Measurements from ENCODE around the gene PYY.

Gene PYY

DNA sequence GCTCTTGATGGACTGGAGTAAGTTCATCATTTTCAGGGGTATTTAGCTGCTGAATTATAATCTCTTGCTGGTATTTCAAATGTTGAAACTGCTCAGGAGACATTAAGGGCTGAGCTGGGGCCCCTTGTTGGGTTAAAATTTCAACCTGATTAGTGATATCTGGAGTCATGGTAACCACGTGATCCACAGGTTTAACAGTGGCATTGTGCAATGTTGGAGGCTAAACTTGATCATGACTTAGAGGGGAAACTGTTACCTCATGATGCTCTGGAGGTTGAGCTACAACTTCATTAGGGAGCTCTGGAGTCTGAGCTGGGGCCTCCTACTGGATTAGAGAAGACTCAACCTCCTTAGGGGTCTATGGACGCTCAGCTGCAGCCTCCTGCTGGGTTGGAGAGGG lies 29.2 kb downstream of the PYY start:
- no peaks in the 10 kb centered on the region for H3K9me3 ChIP-seq (ENCODE audit: control insufficient read depth, low read depth, low read length)
- H3K4me3 ChIP-seq (ENCODE audit: low read length): no peak overlapping the region
- H3K36me3 ChIP-seq (ENCODE audit: control insufficient read depth, low read depth, low read length): no peaks in the 10 kb centered on the region
- H3K27me3 ChIP-seq (ENCODE audit: control insufficient read depth, insufficient read depth, low read length): no peaks in the 10 kb centered on the region
- no peak overlapping the region for H3K9ac ChIP-seq (ENCODE audit: low read length)
- no peak overlapping the region for H3K27ac ChIP-seq (ENCODE audit: low read length)
- H3K4me1 ChIP-seq (ENCODE audit: control insufficient read depth, low read depth, low read length): no peaks in the 10 kb centered on the region

DNA sequence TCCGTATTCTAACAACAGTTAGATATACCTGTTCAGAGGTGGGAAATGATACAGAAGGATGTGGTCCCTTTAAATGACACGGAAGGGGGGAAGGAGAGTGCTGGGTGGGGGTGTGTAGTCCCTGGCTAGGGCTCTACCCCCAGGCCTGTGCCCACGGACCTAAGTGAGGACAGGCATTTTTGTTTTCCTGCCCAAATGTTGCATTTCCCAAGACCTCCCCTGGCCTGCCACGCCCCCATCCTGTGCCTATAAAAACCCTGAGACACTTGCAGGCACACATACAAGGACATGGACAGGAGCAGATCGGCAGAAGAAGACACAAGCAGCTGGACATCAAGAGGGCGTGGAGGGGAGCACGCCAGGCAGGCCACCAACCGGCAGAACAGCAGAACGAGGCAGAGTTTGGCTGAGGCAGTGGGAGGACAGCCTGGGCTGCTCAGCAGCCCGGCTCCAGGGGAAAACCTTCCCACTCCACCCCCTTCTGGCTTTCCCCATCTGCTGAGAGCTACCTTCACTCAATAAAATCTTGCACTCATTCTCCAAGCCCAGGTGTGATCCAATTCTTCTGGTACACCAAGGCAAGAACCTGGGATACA lies 33.1 kb downstream of the PYY start:
- H3K27ac ChIP-seq (ENCODE audit: low read length): no peak overlapping the region
- H3K4me1 ChIP-seq (ENCODE audit: control insufficient read depth, low read depth, low read length): peaks cover 7% of the 10 kb centered on the region
- no peak overlapping the region for H3K9ac ChIP-seq (ENCODE audit: low read length)
- H3K9me3 ChIP-seq (ENCODE audit: control insufficient read depth, low read depth, low read length): no peaks in the 10 kb centered on the region
- no peaks in the 10 kb centered on the region for H3K36me3 ChIP-seq (ENCODE audit: control insufficient read depth, low read depth, low read length)
- H3K27me3 ChIP-seq (ENCODE audit: control insufficient read depth, insufficient read depth, low read length): no peaks in the 10 kb centered on the region
- no peak overlapping the region for H3K4me3 ChIP-seq (ENCODE audit: low read length)

DNA sequence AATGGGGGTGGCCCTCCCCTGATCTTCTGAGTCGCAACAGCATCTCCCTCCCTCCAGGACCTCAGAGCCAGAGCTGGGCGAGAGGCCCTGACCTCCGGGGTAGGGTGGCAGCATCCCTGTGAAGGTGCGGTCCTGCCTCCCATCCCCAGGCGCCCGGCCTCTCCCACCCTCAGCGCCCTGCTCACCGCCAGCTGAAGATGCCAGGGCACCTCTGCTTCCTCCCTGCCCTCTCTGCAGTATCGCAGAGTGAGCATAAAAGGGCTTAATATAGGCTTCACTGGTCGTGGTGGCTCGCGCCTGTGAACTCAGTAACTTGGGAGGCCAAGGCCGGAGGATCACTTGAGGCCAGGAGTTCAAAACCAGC lies 35.7 kb downstream of the PYY start:
- Histone ChIP-seq H3K9ac (ENCODE audit: low read length) (no peak overlapping the region), H3K27ac (ENCODE audit: low read length) (no peak overlapping the region), H3K27me3 (ENCODE audit: control insufficient read depth, insufficient read depth, low read length) (no peaks in the 10 kb centered on the region), H3K9me3 (ENCODE audit: control insufficient read depth, low read depth, low read length) (no peaks in the 10 kb centered on the region), H3K4me3 (ENCODE audit: low read length) (no peak overlapping the region), H3K36me3 (ENCODE audit: control insufficient read depth, low read depth, low read length) (no peaks in the 10 kb centered on the region), H3K4me1 (ENCODE audit: control insufficient read depth, low read depth, low read length) (peaks cover 7% of the 10 kb centered on the region)

DNA sequence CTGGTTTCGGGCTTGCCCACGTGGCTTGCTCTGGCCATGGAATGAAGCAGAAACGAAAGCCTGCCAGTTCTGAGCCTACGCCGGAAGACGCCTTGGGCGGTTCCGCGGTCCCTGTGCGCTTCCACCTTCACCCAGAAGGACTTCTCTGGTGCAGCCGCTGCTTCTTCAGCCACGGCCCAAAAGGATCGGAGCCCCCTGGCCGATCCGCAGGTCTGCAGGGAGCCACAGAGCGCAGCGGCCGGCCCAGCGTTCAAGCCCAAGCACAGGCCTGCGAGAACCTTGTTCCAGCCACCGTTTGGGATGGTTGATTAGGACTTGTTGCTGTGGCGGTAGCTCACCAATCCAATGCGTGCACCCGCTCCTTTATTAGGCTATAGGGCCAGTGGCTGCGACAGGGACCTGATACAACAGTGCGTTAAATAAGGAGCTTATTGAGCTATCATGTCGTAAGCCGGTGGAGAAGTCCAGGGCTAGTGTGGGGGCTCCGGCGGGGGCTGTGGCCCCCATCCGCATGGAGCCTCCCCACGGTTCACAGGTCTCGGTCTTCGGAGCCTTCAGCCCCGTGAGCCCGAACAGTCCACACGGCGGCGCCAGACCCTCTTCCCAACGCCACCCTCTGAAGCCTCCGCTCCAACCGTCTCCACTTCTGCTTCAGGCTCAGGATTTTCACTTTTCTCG lies 36.3 kb downstream of the PYY start:
- H3K9ac ChIP-seq (ENCODE audit: low read length): no peak overlapping the region
- H3K9me3 ChIP-seq (ENCODE audit: control insufficient read depth, low read depth, low read length): no peaks in the 10 kb centered on the region
- H3K4me3 ChIP-seq (ENCODE audit: low read length): no peak overlapping the region
- H3K36me3 ChIP-seq (ENCODE audit: control insufficient read depth, low read depth, low read length): no peaks in the 10 kb centered on the region
- no peaks in the 10 kb centered on the region for H3K27me3 ChIP-seq (ENCODE audit: control insufficient read depth, insufficient read depth, low read length)
- no peak overlapping the region for H3K27ac ChIP-seq (ENCODE audit: low read length)
- peaks cover 7% of the 10 kb centered on the region for H3K4me1 ChIP-seq (ENCODE audit: control insufficient read depth, low read depth, low read length)

DNA sequence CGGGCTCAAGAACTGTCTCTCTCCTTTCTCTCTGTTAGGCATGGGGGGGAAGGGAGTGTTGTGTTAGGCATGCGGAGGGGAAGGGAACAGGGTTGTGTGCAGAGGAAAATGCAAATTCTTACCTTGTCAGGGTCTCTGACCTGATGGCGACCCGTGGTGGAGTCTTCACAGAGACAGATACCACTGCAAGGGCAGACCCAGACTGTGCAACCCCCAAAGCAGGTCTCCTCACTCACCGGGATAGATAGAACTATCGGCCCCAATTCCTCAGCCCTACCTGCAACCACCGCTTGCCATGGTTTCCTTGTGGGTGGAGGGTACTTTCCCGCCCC lies 36.8 kb downstream of the PYY start:
- H3K4me1 ChIP-seq (ENCODE audit: control insufficient read depth, low read depth, low read length): peaks cover 7% of the 10 kb centered on the region
- no peaks in the 10 kb centered on the region for H3K36me3 ChIP-seq (ENCODE audit: control insufficient read depth, low read depth, low read length)
- no peaks in the 10 kb centered on the region for H3K9me3 ChIP-seq (ENCODE audit: control insufficient read depth, low read depth, low read length)
- H3K9ac ChIP-seq (ENCODE audit: low read length): no peak overlapping the region
- no peak overlapping the region for H3K4me3 ChIP-seq (ENCODE audit: low read length)
- no peaks in the 10 kb centered on the region for H3K27me3 ChIP-seq (ENCODE audit: control insufficient read depth, insufficient read depth, low read length)
- H3K27ac ChIP-seq (ENCODE audit: low read length): no peak overlapping the region

GRCh38 chr17:43916385-43916784 lies 37.4 kb downstream of the PYY start:
- no peaks in the 10 kb centered on the region for H3K9me3 ChIP-seq (ENCODE audit: control insufficient read depth, low read depth, low read length)
- H3K4me1 ChIP-seq (ENCODE audit: control insufficient read depth, low read depth, low read length): peaks cover 7% of the 10 kb centered on the region
- H3K4me3 ChIP-seq (ENCODE audit: low read length): no peak overlapping the region
- no peak overlapping the region for H3K27ac ChIP-seq (ENCODE audit: low read length)
- H3K9ac ChIP-seq (ENCODE audit: low read length): no peak overlapping the region
- no peaks in the 10 kb centered on the region for H3K36me3 ChIP-seq (ENCODE audit: control insufficient read depth, low read depth, low read length)
- no peaks in the 10 kb centered on the region for H3K27me3 ChIP-seq (ENCODE audit: control insufficient read depth, insufficient read depth, low read length)

GRCh38 chr17:43915559-43915958 lies 38.2 kb downstream of the PYY start:
- Histone ChIP-seq H3K9ac (ENCODE audit: low read length) (no peak overlapping the region), H3K4me1 (ENCODE audit: control insufficient read depth, low read depth, low read length) (peaks cover 7% of the 10 kb centered on the region), H3K9me3 (ENCODE audit: control insufficient read depth, low read depth, low read length) (no peaks in the 10 kb centered on the region), H3K27me3 (ENCODE audit: control insufficient read depth, insufficient read depth, low read length) (no peaks in the 10 kb centered on the region), H3K27ac (ENCODE audit: low read length) (no peak overlapping the region), H3K4me3 (ENCODE audit: low read length) (no peak overlapping the region), H3K36me3 (ENCODE audit: control insufficient read depth, low read depth, low read length) (no peaks in the 10 kb centered on the region)

DNA sequence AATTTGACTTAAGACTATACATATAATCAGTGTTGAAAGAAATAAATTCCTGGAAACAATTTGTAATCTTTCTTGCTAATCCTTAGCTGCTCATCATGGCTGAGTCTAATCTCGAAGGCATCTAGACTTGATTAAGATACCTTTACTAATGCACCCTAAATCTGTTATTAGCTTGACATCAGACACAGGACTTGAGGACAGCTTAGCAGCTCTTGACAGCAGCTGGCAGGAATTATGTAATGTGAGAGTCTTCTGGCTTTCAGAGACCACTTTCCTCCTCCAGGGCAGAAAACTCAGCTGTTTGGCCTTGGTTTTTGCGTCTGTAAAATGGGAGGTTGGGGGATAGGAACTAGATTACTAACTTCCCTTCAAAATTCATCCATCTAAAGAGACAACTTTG lies 39.3 kb downstream of the PYY start:
- Histone ChIP-seq H3K4me3 (ENCODE audit: low read length) (no peak overlapping the region), H3K9me3 (ENCODE audit: control insufficient read depth, low read depth, low read length) (no peaks in the 10 kb centered on the region), H3K36me3 (ENCODE audit: control insufficient read depth, low read depth, low read length) (no peaks in the 10 kb centered on the region), H3K27me3 (ENCODE audit: control insufficient read depth, insufficient read depth, low read length) (peaks cover 7% of the 10 kb centered on the region), H3K4me1 (ENCODE audit: control insufficient read depth, low read depth, low read length) (peaks cover 7% of the 10 kb centered on the region), H3K9ac (ENCODE audit: low read length) (no peak overlapping the region), H3K27ac (ENCODE audit: low read length) (no peak overlapping the region)

DNA sequence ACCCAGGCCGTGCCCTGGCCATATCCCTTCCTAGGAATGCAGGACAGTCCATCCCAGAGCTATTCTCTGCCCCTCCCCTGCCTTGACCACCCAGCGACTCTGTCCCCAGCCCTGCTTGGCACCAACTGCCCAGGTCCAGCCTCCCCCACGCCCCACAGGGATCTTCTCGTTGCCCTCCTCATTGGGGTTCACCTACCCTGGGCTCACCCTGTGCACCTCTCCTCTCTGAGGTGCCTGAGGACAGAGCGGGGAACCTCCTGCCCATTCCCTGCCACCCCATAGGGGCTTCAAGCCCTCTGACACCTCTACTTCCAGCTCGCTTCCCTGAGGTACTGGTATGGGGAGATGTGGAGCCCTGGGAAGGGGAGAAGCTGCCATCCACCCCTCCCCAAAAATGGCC lies 40.2 kb downstream of the PYY start:
- no peak overlapping the region for H3K27ac ChIP-seq (ENCODE audit: low read length)

GRCh38 chr17:43912635-43913304 lies 41.0 kb downstream of the PYY start:
- H3K4me1 ChIP-seq (ENCODE audit: control insufficient read depth, low read depth, low read length): peaks cover 7% of the 10 kb centered on the region
- H3K27me3 ChIP-seq (ENCODE audit: control insufficient read depth, insufficient read depth, low read length): peaks cover 20% of the 10 kb centered on the region
- no peaks in the 10 kb centered on the region for H3K9me3 ChIP-seq (ENCODE audit: control insufficient read depth, low read depth, low read length)
- no peak overlapping the region for H3K9ac ChIP-seq (ENCODE audit: low read length)
- no peak overlapping the region for H3K4me3 ChIP-seq (ENCODE audit: low read length)
- no peak overlapping the region for H3K27ac ChIP-seq (ENCODE audit: low read length)
- H3K36me3 ChIP-seq (ENCODE audit: control insufficient read depth, low read depth, low read length): no peaks in the 10 kb centered on the region

More for the DNA sequence above, 40.2 kb downstream of the PYY start:
- H3K9me3 ChIP-seq (ENCODE audit: control insufficient read depth, low read depth, low read length): no peaks in the 10 kb centered on the region
- no peaks in the 10 kb centered on the region for H3K36me3 ChIP-seq (ENCODE audit: control insufficient read depth, low read depth, low read length)
- H3K27me3 ChIP-seq (ENCODE audit: control insufficient read depth, insufficient read depth, low read length): peaks cover 15% of the 10 kb centered on the region
- H3K9ac ChIP-seq (ENCODE audit: low read length): no peak overlapping the region
- peaks cover 7% of the 10 kb centered on the region for H3K4me1 ChIP-seq (ENCODE audit: control insufficient read depth, low read depth, low read length)
- no peak overlapping the region for H3K4me3 ChIP-seq (ENCODE audit: low read length)

- H3K4me1 ChIP-seq (ENCODE audit: control insufficient read depth, low read depth, low read length): peaks cover 7% of the 10 kb centered on the region
- no peak overlapping the region for H3K9ac ChIP-seq (ENCODE audit: low read length)
- H3K36me3 ChIP-seq (ENCODE audit: control insufficient read depth, low read depth, low read length): no peaks in the 10 kb centered on the region
- no peak overlapping the region for H3K27ac ChIP-seq (ENCODE audit: low read length)
- no peaks in the 10 kb centered on the region for H3K9me3 ChIP-seq (ENCODE audit: control insufficient read depth, low read depth, low read length)
- H3K4me3 ChIP-seq (ENCODE audit: low read length): no peak overlapping the region
- peaks cover 20% of the 10 kb centered on the region for H3K27me3 ChIP-seq (ENCODE audit: control insufficient read depth, insufficient read depth, low read length)
Measured at GRCh38 chr17:43911904-43912303, 41.8 kb downstream of the PYY start.
